MG63 (cell line): ENCODE results near the gene PEPD. TPM values are rescaled to one million over a fixed set of nuclear protein-coding genes. Genes with fewer than 3 reads are reported as not detected.

Source experiments
- DNase-seq: peaks from one replicate; pipeline ENCODE4 v3.0.0-alpha.2; 2020
- H3K27me3 ChIP-seq: fragments of 250-450 bp; sonication (Bioruptor Pico); 2 replicates; pipeline ENCODE4 v1.5.1; 2020; ENCODE audit warnings: mild to moderate bottlenecking, moderate library complexity
- H3K36me3 ChIP-seq: fragments of 250-450 bp; sonication (Bioruptor Pico); 2 replicates; pipeline ENCODE4 v1.5.1; 2020; ENCODE audit warnings: mild to moderate bottlenecking, moderate library complexity
- H3K4me3 ChIP-seq: fragments of 250-450 bp; sonication (Bioruptor Pico); 2 replicates; pipeline ENCODE4 v1.5.1; 2020; ENCODE audit warnings: mild to moderate bottlenecking, moderate library complexity
- H3K9me3 ChIP-seq: fragments of 250-450 bp; sonication (Bioruptor Pico); 2 replicates; pipeline ENCODE4 v1.5.1; 2020; ENCODE audit warnings: mild to moderate bottlenecking, moderate library complexity
- total RNA-seq: library from RNA; depleted of rRNA; stranded (reverse); fragments of >200 nt; shearing (Covaris generic); gene quantifications from 2 replicates; pipeline ENCODE4 v1.2.3, GENCODE V29; 2014; ENCODE audit warnings: low replicate concordance

Gene PEPD
- total RNA-seq, 1 experiment from 2014 or later = 79.3 TPM

- Histone ChIP-seq H3K4me3 (no peak overlapping the region), H3K27me3 (no peaks in the 10 kb centered on the region), H3K9me3 (no peaks in the 10 kb centered on the region), H3K36me3 (no peaks in the 10 kb centered on the region)
- DNase-seq = peak; percentile 28
Observed at GRCh38 chr19:33434886-33435705, 86.5 kb downstream of the PEPD start.

GRCh38 chr19:33434069-33434885 lies 87.3 kb downstream of the PEPD start:
- no peak for DNase-seq

GRCh38 chr19:33432446-33433170 lies 89.0 kb downstream of the PEPD start:
- H3K9me3 ChIP-seq = no peaks in the 10 kb centered on the region
- H3K27me3 ChIP-seq = no peaks in the 10 kb centered on the region
- H3K4me3 ChIP-seq = no peak overlapping the region
- no peak for DNase-seq
- H3K36me3 ChIP-seq = no peaks in the 10 kb centered on the region

More at GRCh38 chr19:33434069-33434885, 87.3 kb downstream of the PEPD start:
- Histone ChIP-seq H3K4me3 (no peak overlapping the region), H3K36me3 (no peaks in the 10 kb centered on the region), H3K27me3 (no peaks in the 10 kb centered on the region), H3K9me3 (no peaks in the 10 kb centered on the region)

- no peaks in the 10 kb centered on the region for H3K36me3 ChIP-seq
Observed at GRCh38 chr19:33432015-33432414, 89.6 kb downstream of the PEPD start.

GRCh38 chr19:33430674-33431277 lies 90.8 kb downstream of the PEPD start:
- no peaks in the 10 kb centered on the region for H3K36me3 ChIP-seq
- H3K4me3 ChIP-seq = no peak overlapping the region
- H3K9me3 ChIP-seq = no peaks in the 10 kb centered on the region
- peak; percentile 59 for DNase-seq
- no peaks in the 10 kb centered on the region for H3K27me3 ChIP-seq

More at GRCh38 chr19:33432015-33432414, 89.6 kb downstream of the PEPD start:
- DNase-seq = no peak
- Histone ChIP-seq H3K4me3 (no peak overlapping the region), H3K27me3 (no peaks in the 10 kb centered on the region), H3K9me3 (no peaks in the 10 kb centered on the region)

GRCh38 chr19:33429891-33430673 lies 91.5 kb downstream of the PEPD start:
- Histone ChIP-seq H3K4me3 (no peak overlapping the region), H3K9me3 (no peaks in the 10 kb centered on the region), H3K27me3 (no peaks in the 10 kb centered on the region), H3K36me3 (no peaks in the 10 kb centered on the region)
- no peak for DNase-seq

GRCh38 chr19:33428627-33429125 lies 92.9 kb downstream of the PEPD start:
- Histone ChIP-seq H3K27me3 (no peaks in the 10 kb centered on the region), H3K36me3 (no peaks in the 10 kb centered on the region), H3K4me3 (no peak overlapping the region), H3K9me3 (no peaks in the 10 kb centered on the region)
- no peak for DNase-seq

GRCh38 chr19:33427801-33428626 lies 93.6 kb downstream of the PEPD start:
- H3K9me3 ChIP-seq = no peaks in the 10 kb centered on the region
- DNase-seq = no peak
- no peaks in the 10 kb centered on the region for H3K27me3 ChIP-seq
- no peak overlapping the region for H3K4me3 ChIP-seq
- no peaks in the 10 kb centered on the region for H3K36me3 ChIP-seq

GRCh38 chr19:33426621-33427361 lies 94.8 kb downstream of the PEPD start:
- H3K27me3 ChIP-seq = no peaks in the 10 kb centered on the region
- H3K9me3 ChIP-seq = no peaks in the 10 kb centered on the region
- no peaks in the 10 kb centered on the region for H3K36me3 ChIP-seq
- no peak overlapping the region for H3K4me3 ChIP-seq
- DNase-seq = no peak

- Histone ChIP-seq H3K4me3 (no peak overlapping the region), H3K27me3 (no peaks in the 10 kb centered on the region), H3K9me3 (no peaks in the 10 kb centered on the region), H3K36me3 (no peaks in the 10 kb centered on the region)
- DNase-seq = no peak
Observed at GRCh38 chr19:33424181-33424580, 97.4 kb downstream of the PEPD start.

GRCh38 chr19:33422369-33423180 lies 99.0 kb downstream of the PEPD start:
- H3K36me3 ChIP-seq = no peaks in the 10 kb centered on the region
- DNase-seq = no peak
- H3K9me3 ChIP-seq = no peaks in the 10 kb centered on the region
- no peak overlapping the region for H3K4me3 ChIP-seq
- no peaks in the 10 kb centered on the region for H3K27me3 ChIP-seq

GRCh38 chr19:33421368-33421767 lies 100.2 kb downstream of the PEPD start:
- Histone ChIP-seq H3K4me3 (no peak overlapping the region), H3K36me3 (no peaks in the 10 kb centered on the region), H3K27me3 (no peaks in the 10 kb centered on the region), H3K9me3 (no peaks in the 10 kb centered on the region)
- no peak for DNase-seq

- Histone ChIP-seq H3K36me3 (no peaks in the 10 kb centered on the region), H3K4me3 (no peak overlapping the region), H3K9me3 (no peaks in the 10 kb centered on the region), H3K27me3 (no peaks in the 10 kb centered on the region)
- DNase-seq = no peak
Observed at GRCh38 chr19:33420821-33421220, 100.8 kb downstream of the PEPD start.

GRCh38 chr19:33419788-33420130 lies 101.8 kb downstream of the PEPD start:
- H3K36me3 ChIP-seq = no peaks in the 10 kb centered on the region
- no peak for DNase-seq
- H3K9me3 ChIP-seq = no peaks in the 10 kb centered on the region
- H3K27me3 ChIP-seq = no peaks in the 10 kb centered on the region
- no peak overlapping the region for H3K4me3 ChIP-seq
